Mucosa of descending colon (tissue), 3 donors: ENCODE measurements around the gene CCDC146. TPM values are rescaled to one million over a fixed set of nuclear protein-coding genes. Genes with fewer than 3 reads are reported as not detected.

Experiments used
- ATAC-seq: fragments of 200-7000 bp; cut with Tn5 transposase; one replicate; pipeline ENCODE4 v1.9.1; 2020; ENCODE audit warnings: mild to moderate bottlenecking, moderate library complexity
- DNase-seq, 3 donors: peaks; one replicate each; pipeline ENCODE4 v3.0.0-alpha.2; 2020
- H3K36me3 ChIP-seq: fragments of 200-600 bp; one replicate; pipeline ENCODE4 v1.8.0; 2021; ENCODE audit warnings: low read depth, mild to moderate bottlenecking
- H3K4me1 ChIP-seq: fragments of 200-600 bp; one replicate; pipeline ENCODE4 v1.8.0; 2021; ENCODE audit warnings: low read depth, mild to moderate bottlenecking
- H3K4me3 ChIP-seq: fragments of 200-600 bp; one replicate; pipeline ENCODE4 v1.8.0; 2021; ENCODE audit warnings: mild to moderate bottlenecking
- H3K9me3 ChIP-seq: fragments of 200-600 bp; one replicate; pipeline ENCODE4 v1.8.0; 2021; ENCODE audit warnings: mild to moderate bottlenecking
- intact Hi-C, 2 donors: fragments of 100-400 bp; cut with DNase I in 1 of 2; cut with micrococcal nuclease in 1 of 2; formaldehyde crosslinking; loops; one replicate each; pipeline versions ENCODE4 v1.11.0 to v1.11.1; 2022; cut with DNase I, micrococcal nuclease
- total RNA-seq, 3 donors: library from RNA; stranded (reverse); fragmentation: NEBNext Ultra II Directional in 2 of 3; extraction: Animal tissue kit (Norgen Biotek cat#: 25700) in 2 of 3; gene quantifications; one replicate each; pipeline versions ENCODE4 v1.2.1 to v1.2.4, GENCODE V29; 2021 to 2023
- TF ChIP-seq, protein P1 (sequence below): fragments of 200-600 bp; IDR thresholded peaks from one replicate; pipeline ENCODE4 v1.8.0; 2022; ENCODE audit warnings: antibody characterized with exemption, mild to moderate bottlenecking
- donor health status: DM: no; HTN: no; CAD: no; lungs with moderate emphysema.
- donor health status: DM: no; HTN: no; CAD: no.
- donor health status: DM: no; HTN: yes; CAD: no.

The CCDC146 gene
- total RNA-seq, 3 donors from 2014 or later, result 7.5 to 20.5 (median 13.3) TPM

DNA sequence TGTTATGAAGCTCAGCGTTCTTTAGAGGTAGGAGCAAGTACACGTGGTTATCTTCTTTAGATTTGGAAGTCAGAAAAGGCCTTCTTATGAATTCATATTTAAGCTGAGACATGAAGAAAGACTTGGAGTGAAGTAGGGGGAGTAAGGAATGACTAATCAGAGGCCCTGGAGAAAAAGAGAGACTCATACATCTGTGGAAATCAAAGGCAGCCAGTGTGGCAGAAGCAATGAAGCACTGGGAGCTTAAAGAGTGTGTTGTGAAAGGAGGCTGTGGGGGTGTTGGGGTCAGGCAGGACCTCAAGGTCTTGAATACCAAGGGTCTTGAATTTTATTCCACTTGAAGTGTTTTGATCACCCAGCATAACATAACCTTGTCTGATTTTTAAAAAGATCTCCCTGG, 112.9 kb downstream of the CCDC146 start:
- no peaks in the 10 kb centered on the region for H3K36me3 ChIP-seq
- TF ChIP-seq, protein P1, sequence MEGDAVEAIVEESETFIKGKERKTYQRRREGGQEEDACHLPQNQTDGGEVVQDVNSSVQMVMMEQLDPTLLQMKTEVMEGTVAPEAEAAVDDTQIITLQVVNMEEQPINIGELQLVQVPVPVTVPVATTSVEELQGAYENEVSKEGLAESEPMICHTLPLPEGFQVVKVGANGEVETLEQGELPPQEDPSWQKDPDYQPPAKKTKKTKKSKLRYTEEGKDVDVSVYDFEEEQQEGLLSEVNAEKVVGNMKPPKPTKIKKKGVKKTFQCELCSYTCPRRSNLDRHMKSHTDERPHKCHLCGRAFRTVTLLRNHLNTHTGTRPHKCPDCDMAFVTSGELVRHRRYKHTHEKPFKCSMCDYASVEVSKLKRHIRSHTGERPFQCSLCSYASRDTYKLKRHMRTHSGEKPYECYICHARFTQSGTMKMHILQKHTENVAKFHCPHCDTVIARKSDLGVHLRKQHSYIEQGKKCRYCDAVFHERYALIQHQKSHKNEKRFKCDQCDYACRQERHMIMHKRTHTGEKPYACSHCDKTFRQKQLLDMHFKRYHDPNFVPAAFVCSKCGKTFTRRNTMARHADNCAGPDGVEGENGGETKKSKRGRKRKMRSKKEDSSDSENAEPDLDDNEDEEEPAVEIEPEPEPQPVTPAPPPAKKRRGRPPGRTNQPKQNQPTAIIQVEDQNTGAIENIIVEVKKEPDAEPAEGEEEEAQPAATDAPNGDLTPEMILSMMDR, result no peak
- ATAC-seq (no peak), DNase-seq (no peak)
- no peak overlapping the region for H3K4me3 ChIP-seq
- intact Hi-C loops, result no loop called here
- H3K4me1 ChIP-seq, result no peaks in the 10 kb centered on the region
- peaks cover 7% of the 10 kb centered on the region for H3K9me3 ChIP-seq

DNA sequence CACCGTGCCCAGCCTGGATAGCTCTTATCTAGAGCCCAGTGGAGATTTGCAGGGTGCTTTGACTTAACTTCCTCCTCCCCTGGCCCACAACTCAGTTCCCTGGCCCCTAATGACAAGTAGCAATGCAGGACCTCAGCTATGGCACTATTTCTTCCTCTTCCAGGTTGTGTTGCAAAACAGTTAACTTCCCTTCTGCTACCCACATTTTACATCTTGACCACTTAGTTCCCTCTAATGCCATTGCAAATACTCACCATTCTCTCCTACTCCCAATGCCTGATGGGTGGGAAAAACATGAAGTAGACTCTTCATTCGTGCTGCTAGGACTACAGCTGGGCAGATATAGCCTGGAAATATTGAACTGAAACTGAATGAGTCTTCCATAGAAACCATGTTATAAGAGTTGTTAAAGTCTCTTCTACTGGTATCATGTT, 116.3 kb downstream of the CCDC146 start:
- H3K9me3 ChIP-seq, result no peaks in the 10 kb centered on the region
- H3K4me3 ChIP-seq, result no peak overlapping the region
- DNase-seq (no peak), ATAC-seq (peak; percentile 59)
- no peaks in the 10 kb centered on the region for H3K36me3 ChIP-seq
- TF ChIP-seq, protein P1, result no peak
- intact Hi-C loops, result no loop called here
- no peaks in the 10 kb centered on the region for H3K4me1 ChIP-seq

DNA sequence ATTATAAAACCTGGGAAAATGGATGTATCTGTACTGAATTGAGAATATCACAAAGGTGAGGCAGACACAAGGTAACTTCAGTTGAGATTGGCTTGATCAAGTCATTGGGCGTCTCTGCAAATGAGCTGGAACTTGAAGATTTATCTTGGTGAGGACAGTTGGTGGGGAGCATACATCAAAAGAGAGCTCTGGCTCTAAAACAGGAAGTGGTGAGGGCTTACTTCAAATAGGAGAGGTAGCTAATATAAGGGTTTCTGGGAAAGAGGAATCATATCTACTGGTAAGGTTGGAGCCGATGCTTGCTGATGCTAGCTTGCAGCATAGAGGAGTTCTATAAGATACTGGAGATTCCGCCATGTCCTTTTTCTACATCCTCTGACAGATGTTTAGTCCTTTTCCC, 117.1 kb downstream of the CCDC146 start:
- intact Hi-C loops, result no loop called here
- H3K4me1 ChIP-seq, result no peaks in the 10 kb centered on the region
- H3K9me3 ChIP-seq, result no peaks in the 10 kb centered on the region
- TF ChIP-seq, protein P1, result no peak
- ATAC-seq (no peak), DNase-seq (no peak)
- no peaks in the 10 kb centered on the region for H3K36me3 ChIP-seq
- H3K4me3 ChIP-seq, result no peak overlapping the region

DNA sequence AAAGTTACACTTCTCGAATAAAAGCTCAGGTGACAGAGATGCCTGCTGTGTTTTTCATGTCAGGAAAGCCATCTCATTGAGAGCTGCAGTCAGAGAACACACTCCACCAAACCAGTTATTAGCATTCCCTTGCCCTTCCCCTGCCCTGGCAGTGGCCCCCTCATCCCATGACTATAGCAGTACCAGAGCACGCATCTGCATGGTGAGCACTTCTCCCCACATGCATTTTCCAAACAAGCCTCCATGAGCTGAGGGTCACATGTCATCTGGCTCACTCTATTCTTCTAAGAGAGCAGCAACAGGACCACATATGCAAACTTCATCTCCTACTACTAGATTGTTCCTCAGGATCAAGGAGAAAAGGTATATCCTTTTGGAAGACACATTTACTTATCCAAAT, 119.7 kb downstream of the CCDC146 start:
- no peaks in the 10 kb centered on the region for H3K9me3 ChIP-seq
- TF ChIP-seq, protein P1, result no peak
- no peak overlapping the region for H3K4me3 ChIP-seq
- no peaks in the 10 kb centered on the region for H3K4me1 ChIP-seq
- ATAC-seq (no peak), DNase-seq (peak in 1 of 3 donors; percentile 17)
- H3K36me3 ChIP-seq, result no peaks in the 10 kb centered on the region
- intact Hi-C loops, result no loop called here

DNA sequence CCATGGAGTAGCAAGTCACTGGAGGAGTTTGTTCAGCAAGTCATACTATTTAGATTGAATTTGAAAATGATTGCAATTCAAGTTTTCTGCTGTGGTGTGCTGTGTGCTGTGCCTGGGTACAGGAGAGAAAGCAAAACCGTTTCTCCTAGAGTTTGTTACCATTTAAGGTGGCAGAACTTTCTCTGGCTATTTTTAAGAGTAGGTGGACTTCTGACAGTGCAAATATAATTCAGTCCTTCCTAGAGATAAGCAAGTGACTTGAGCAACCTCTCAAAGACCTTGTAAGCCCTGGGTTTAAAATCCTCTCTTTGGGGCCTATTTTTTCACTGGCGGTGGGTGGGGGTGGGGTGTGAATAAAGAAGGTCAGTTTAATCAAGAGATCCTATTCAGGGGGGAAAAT, 120.1 kb downstream of the CCDC146 start:
- intact Hi-C loops, result no loop called here
- TF ChIP-seq, protein P1, result no peak
- H3K4me1 ChIP-seq, result no peaks in the 10 kb centered on the region

More for the DNA sequence above, 120.1 kb downstream of the CCDC146 start:
- DNase-seq (no peak), ATAC-seq (no peak)
- Histone ChIP-seq H3K4me3 (no peak overlapping the region), H3K9me3 (no peaks in the 10 kb centered on the region), H3K36me3 (no peaks in the 10 kb centered on the region)
